ENCODE data around the gene ZFYVE28. TPM values are rescaled to one million over a fixed set of nuclear protein-coding genes. Genes with fewer than 3 reads are reported as not detected.

Gene ZFYVE28
- polyA plus RNA-seq, 1 donor from 2014 or later, result 1.0 TPM

DNA sequence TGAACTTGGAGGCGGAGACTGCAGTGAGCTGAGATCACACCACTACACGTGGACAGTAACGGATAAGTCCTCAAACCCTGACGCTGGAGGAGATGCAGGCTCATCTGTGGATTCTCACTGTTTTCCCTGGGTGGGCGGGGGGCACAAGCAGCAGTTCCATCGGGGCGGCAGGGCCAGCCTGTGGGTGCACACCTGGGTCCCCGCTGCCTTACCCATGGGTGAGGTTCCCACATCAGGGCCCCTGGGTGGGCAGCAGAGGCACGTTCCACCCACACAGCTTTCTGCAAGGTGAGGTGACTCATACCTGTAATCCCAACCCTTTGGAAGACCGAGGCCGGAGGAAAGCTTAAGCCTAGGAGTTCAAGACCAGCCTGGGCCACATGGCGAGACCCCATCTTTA, 100.0 kb downstream of the ZFYVE28 start:
- no peak overlapping the region for H3K4me3 Mint-ChIP-seq
- H3K4me1 Mint-ChIP-seq, result peaks cover 0 to 3% (median 2%) of the 10 kb centered on the region in 3 donors
- H3K9me3 Mint-ChIP-seq, result peaks cover 0 to 6% (median 0%) of the 10 kb centered on the region in 3 donors
- peaks cover 7% of the 10 kb centered on the region for H3K36me3 Mint-ChIP-seq
- peaks cover 20% of the 10 kb centered on the region for H3K27me3 Mint-ChIP-seq
- H3K27ac Mint-ChIP-seq, result no peak overlapping the region

DNA sequence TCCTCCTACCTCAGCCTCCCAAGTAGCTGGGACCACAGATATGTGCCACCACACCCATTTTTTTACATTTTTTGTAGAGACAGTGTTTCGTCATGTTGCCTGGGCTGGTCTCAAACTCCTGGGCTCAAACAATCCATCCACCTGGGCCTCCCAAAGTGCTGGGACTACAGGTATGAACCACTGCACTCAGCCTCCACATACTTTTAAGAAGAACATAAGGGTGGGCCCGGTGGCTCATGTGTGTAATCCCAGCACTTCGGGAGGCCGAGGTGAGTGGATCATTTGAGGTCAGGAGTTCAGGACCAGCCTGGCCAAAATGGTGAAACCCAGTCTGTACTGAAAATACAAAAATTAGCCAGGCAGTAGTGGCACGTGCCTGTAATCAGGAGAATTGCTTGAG, 105.1 kb downstream of the ZFYVE28 start:
- Mint-ChIP-seq H3K27ac (no peak overlapping the region), H3K4me1 (peaks cover 0 to 3% (median 0%) of the 10 kb centered on the region in 3 donors), H3K36me3 (peaks cover 6% of the 10 kb centered on the region), H3K27me3 (peaks cover 2% of the 10 kb centered on the region), H3K9me3 (peaks cover 5 to 9% (median 6%) of the 10 kb centered on the region in 3 donors), H3K4me3 (no peak overlapping the region)

DNA sequence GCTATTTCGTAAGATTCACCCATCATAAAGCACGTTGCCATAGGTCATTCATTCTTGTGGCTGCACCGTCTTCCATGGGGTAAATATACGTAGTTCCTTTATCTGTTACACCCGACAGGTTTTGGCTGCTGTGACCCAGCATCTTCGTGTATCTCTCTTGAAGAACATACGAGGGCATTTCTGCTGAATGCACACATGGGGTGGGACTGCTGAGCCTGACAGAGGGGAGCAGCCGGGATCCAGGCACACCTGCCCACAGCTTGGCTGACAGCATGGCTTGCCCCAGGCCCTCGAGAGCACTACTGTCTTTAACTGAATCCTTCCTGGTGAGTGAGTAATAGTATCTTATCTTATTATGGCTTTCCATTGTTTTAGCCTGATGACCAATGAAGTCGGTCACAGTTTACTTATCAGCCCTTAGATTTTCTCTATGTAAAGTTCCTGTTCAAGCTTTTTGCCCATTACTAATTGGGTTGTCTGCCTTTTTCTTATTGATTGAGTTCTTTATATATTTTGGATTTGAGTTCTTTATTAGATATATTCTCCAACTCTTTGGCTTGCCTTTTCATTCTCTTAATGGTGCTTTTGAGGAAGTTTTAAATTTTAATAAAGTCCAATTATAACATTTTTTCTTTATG, 111.6 kb downstream of the ZFYVE28 start:
- Mint-ChIP-seq H3K9me3 (peaks cover 3 to 12% (median 11%) of the 10 kb centered on the region in 3 donors), H3K27me3 (no peaks in the 10 kb centered on the region), H3K27ac (no peak overlapping the region), H3K4me3 (no peak overlapping the region), H3K36me3 (peaks cover 2% of the 10 kb centered on the region), H3K4me1 (peaks cover 0 to 5% (median 0%) of the 10 kb centered on the region in 3 donors)

DNA sequence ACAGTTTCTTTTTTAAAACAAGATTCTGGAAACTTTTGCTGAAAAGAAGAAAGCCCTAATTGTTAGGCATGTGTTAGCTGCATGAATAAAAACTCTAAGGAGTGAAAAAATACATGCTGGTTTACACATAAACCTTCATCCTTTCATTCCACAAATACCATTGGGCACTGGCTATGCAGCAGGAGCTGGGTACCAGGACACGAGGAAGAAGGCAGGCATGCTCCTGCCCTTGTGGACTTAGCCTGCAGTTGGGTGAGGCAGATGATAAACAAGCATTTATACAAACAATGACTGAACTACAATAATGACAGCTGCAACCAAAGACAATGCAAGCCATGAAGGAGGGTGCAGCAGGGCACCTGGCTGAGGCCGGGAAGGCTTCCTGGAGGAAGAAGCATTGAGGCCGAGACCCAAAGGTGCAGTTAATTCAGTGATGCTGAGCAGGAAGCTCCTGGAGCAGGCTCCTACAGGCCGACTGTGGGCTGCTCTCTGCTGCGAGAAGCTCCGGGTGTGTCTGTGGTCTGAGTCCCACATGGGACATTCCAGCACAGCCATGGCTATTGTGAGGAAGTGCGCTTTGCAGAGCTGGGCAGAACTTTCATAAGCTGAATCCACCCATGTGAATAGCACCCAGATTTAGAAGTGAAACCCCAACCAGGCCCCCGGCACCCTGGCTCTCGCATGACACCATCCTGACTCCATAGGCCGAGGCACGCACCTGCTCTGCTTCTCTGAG, 112.5 kb downstream of the ZFYVE28 start:
- Mint-ChIP-seq H3K36me3 (peaks cover 2% of the 10 kb centered on the region), H3K27ac (no peak overlapping the region), H3K27me3 (no peaks in the 10 kb centered on the region), H3K9me3 (peaks cover 3 to 12% (median 11%) of the 10 kb centered on the region in 3 donors), H3K4me3 (no peak overlapping the region), H3K4me1 (peaks cover 0 to 5% (median 0%) of the 10 kb centered on the region in 3 donors)

DNA sequence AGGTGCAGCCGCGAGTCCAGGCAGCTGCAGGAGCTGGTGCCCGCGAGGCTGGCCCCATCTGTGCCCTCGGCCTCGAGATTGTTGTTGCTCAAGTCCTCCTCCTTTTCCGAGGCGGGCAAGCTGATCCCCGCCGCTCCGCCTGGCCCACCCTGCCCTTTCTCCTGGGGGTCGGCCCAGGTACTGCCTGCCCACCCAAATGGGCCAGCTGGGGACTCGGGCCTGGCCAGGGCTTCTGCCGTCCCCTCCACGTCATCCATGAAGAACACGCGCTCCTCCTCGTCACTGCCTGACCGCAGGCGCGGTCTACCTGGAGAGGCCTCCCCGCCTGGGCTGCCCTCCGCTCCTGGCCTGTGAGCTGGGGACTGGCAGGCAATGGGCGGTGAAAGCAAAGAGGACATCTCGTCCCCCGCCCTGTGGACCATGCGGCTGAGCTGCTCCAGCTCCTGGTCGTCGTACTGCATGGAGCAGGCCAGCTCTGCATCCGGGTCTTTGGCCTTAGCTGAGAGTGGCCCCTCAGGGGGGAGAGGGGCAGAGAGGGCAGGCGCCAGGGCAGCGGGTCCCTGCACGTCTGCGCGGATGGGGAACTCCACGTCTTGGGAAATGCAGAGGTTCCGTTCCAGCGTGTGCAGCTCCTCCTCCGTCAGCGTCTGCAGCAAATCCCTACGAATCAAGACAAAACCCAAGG, 113.4 kb downstream of the ZFYVE28 start:
- Mint-ChIP-seq H3K36me3 (peaks cover 2% of the 10 kb centered on the region), H3K4me3 (no peak overlapping the region), H3K27me3 (no peaks in the 10 kb centered on the region), H3K9me3 (peaks cover 3 to 12% (median 7%) of the 10 kb centered on the region in 3 donors), H3K4me1 (peaks cover 0 to 3% (median 0%) of the 10 kb centered on the region in 3 donors), H3K27ac (no peak overlapping the region)

DNA sequence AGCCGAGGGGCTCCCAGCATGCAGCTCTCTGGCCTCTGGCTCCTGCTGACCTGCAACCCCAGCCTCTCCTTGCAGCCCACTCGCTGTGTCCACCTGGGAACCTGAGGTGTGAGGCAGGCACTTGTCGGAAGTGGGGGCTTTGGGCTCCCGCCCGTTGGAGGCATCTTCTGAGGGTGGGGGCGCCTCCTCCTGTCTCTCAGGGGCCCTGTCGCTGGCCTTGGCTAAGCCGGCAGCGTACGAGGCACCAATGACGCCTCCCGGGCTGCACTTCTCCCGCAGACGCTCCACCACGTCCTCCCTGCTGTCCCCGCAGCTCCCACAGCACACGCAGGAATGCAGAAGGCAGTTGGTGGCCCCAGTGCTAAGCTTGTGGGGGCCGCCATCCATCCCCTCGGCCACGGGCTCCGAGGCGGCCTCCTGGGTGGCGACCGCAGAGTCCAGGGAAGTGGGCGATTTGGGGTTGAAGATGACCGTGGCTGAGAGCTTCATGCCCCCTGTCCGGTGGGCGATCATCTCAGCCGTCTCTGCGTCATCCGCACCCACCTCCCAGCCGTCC, 114.0 kb downstream of the ZFYVE28 start:
- no peak overlapping the region for H3K27ac Mint-ChIP-seq
- H3K4me3 Mint-ChIP-seq, result no peak overlapping the region
- no peaks in the 10 kb centered on the region for H3K27me3 Mint-ChIP-seq
- peaks cover 1% of the 10 kb centered on the region for H3K36me3 Mint-ChIP-seq
- peaks cover 0 to 3% (median 0%) of the 10 kb centered on the region in 3 donors for H3K4me1 Mint-ChIP-seq
- peaks cover under 1 to 10% (median 6%) of the 10 kb centered on the region in 3 donors for H3K9me3 Mint-ChIP-seq

DNA sequence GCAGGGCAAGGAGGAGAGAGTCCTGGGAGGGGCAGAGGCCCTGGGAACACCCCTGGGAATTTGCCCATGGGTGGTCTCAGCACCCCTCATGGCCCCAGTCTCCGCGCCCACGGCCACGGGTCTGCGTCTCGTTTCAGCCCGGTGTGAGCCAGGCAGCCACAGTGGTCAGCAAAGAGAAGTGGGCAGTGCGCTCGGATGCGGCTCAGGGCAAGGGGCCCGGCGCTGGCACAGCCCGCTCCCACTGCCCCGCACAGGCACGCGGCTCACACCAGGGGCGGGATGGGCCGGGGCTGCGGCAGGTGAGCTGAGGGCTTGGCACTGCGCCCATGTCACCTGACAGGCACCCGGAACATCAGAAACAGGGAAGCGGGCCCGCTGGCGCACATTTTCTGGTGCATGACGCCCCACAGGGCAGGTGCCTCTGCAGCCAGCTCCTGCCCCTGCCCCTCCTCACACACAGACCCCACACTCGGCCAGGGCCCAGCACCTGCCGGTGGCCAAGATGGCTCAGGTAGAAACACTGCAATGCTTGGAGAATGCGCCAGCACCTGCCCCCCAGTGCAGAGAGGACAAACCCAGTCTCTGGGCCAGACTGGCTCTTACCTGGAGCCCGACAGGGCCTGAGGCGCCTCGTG, 114.6 kb downstream of the ZFYVE28 start:
- no peaks in the 10 kb centered on the region for H3K27me3 Mint-ChIP-seq
- peaks cover 0 to 7% (median 6%) of the 10 kb centered on the region in 3 donors for H3K9me3 Mint-ChIP-seq
- peaks cover 0 to 4% (median 0%) of the 10 kb centered on the region in 3 donors for H3K4me1 Mint-ChIP-seq
- H3K27ac Mint-ChIP-seq, result peak overlapping the region in 1 of 3 donors; percentile 77
- H3K4me3 Mint-ChIP-seq, result no peak overlapping the region
- no peaks in the 10 kb centered on the region for H3K36me3 Mint-ChIP-seq

GRCh38 chr4:2303121-2303685, 115.2 kb downstream of the ZFYVE28 start:
- no peaks in the 10 kb centered on the region for H3K36me3 Mint-ChIP-seq

DNA sequence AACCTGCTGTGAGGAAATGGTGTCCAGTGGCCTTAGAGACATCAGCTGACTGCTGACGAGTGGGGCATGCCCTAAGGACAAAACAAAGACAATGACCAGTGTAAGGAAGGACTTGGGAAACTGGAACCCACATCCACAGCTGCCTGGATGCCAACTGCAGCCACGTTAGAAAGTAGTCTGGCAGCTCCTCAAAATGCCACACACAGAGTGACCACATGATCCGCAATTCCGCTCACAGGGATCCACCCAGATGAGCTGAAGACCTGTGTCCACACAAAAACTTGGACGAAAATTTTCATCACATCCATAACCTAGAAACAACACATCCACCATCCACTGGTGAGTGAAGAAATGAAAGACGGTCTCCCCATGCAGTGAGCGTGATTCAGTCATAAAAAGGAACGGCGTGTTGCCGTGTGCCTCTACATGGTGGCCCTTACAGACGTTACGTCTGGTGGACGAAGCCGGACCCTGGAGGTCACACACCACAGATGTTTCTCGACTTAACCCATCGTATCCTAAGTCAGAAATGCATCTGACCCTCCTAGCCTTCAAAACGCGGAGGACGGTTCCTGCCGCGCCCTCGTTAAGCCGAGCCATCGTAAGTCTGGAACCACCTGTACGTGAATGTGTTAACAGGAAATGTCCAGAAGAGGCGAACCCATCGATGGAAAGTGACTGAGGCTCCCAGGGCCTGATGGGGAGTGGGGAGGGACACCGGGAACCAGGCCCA, 115.9 kb downstream of the ZFYVE28 start:
- Mint-ChIP-seq H3K4me1 (peaks cover 0 to 10% (median 9%) of the 10 kb centered on the region in 3 donors), H3K36me3 (no peaks in the 10 kb centered on the region), H3K27me3 (peaks cover under 1% of the 10 kb centered on the region), H3K27ac (no peak overlapping the region), H3K9me3 (peaks cover 0 to 7% (median 6%) of the 10 kb centered on the region in 3 donors), H3K4me3 (no peak overlapping the region)

More at GRCh38 chr4:2303121-2303685, 115.2 kb downstream of the ZFYVE28 start:
- Mint-ChIP-seq H3K4me1 (peaks cover 0 to 6% (median 3%) of the 10 kb centered on the region in 3 donors), H3K27ac (peak overlapping the region in 1 of 3 donors; percentile 77), H3K27me3 (no peaks in the 10 kb centered on the region), H3K4me3 (no peak overlapping the region), H3K9me3 (peaks cover 0 to 7% (median 6%) of the 10 kb centered on the region in 3 donors)

DNA sequence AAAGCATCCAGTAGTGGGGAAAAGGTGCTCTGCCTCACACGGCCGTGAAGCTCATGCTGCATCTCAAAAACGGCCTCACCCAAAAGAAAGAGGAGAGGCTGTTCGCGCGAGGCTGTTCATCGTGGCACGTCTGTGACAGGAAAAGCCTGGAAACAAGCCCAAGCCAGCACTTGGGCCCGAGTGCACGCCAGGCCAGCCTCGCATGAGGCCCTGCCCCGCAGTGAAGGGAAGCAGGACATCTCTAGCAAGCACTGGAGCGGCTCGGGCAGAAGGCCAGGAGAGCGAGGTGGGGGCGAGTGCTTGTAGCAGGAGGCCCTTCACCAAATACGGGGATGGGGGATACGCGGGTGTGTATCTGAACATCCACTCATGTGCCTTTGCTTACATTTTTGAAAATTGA, 116.6 kb downstream of the ZFYVE28 start:
- Mint-ChIP-seq H3K36me3 (no peaks in the 10 kb centered on the region), H3K27ac (no peak overlapping the region), H3K27me3 (peaks cover 1% of the 10 kb centered on the region), H3K4me3 (no peak overlapping the region), H3K9me3 (peaks cover 0 to 6% (median 3%) of the 10 kb centered on the region in 3 donors), H3K4me1 (peaks cover 0 to 12% (median 11%) of the 10 kb centered on the region in 3 donors)

DNA sequence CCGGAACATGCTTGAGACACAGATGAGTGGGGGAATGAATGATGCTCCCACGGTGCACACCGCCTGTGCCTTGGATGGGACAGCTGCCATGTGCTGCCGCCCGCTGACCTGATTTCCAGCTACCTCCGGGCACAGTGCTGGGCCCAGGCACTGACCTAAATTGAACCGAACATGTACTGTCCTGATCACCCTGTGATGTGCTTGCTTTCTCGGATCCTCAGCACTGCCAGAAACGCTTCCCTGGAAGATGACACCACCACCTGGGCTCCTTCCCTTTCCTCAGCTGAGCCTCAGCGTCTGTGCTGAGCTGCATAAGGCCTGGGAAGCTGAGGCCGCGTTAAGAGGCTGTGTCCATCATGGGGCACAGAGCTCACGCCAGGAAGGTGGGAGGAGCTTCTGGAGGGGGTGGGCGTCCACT, 117.2 kb downstream of the ZFYVE28 start:
- Mint-ChIP-seq H3K36me3 (no peaks in the 10 kb centered on the region), H3K4me3 (no peak overlapping the region), H3K27ac (no peak overlapping the region), H3K9me3 (peaks cover 0 to 4% (median 0%) of the 10 kb centered on the region in 3 donors), H3K27me3 (peaks cover 1% of the 10 kb centered on the region), H3K4me1 (peaks cover 0 to 12% (median 11%) of the 10 kb centered on the region in 3 donors)

GRCh38 chr4:2300431-2301224, 117.8 kb downstream of the ZFYVE28 start:
- Mint-ChIP-seq H3K4me1 (peaks cover 0 to 12% (median 11%) of the 10 kb centered on the region in 3 donors), H3K36me3 (no peaks in the 10 kb centered on the region), H3K27ac (no peak overlapping the region), H3K4me3 (peak overlapping the region in 1 of 4 donors; percentile 72), H3K27me3 (peaks cover 1% of the 10 kb centered on the region), H3K9me3 (peaks cover 0 to 4% (median 0%) of the 10 kb centered on the region in 3 donors)

- Mint-ChIP-seq H3K27me3 (peaks cover 1% of the 10 kb centered on the region), H3K9me3 (peaks cover 0 to 4% (median 0%) of the 10 kb centered on the region in 3 donors), H3K36me3 (no peaks in the 10 kb centered on the region), H3K4me1 (peaks cover 0 to 12% (median 11%) of the 10 kb centered on the region in 3 donors), H3K27ac (no peak overlapping the region), H3K4me3 (peak overlapping the region in 1 of 4 donors; percentile 10)
Observed at GRCh38 chr4:2299794-2300193, 118.7 kb downstream of the ZFYVE28 start.
